ENCODE measurements around the gene TRIM51.
"Not testable (repeated sequence)": the region's sequence is repeated elsewhere in the genome, so short reads cannot be mapped to it uniquely, and the experiment has no call there.

Gene TRIM51

GRCh38 chr11:55882997-55883396 is at the start of gene TRIM51:
Gene TRIM51, plus strand, starts transcription at chr11:55883297. Its CDS starts 2,132 bp downstream, at chr11:55885429.
- not testable (repeated sequence) for DNase-seq (ENCODE audit: low read depth)

- DNase-seq (ENCODE audit: low read depth), result no peak
These were observed 44.6 kb upstream of the TRIM51 start, which contains the start of gene OR5D16 for GRCh38 chr11:55838452-55838851. Gene OR5D16, plus strand, starts transcription at chr11:55838752. Its CDS starts 0 bp downstream, at chr11:55838752.

GRCh38 chr11:55847453-55847852 is 35.6 kb upstream of the TRIM51 start:
- no peak for DNase-seq (ENCODE audit: low read depth)

- no peak for DNase-seq (ENCODE audit: low read depth)
These were observed 34.1 kb upstream of the TRIM51 start for GRCh38 chr11:55849037-55849436.

- no peak for DNase-seq (ENCODE audit: low read depth)
These were observed 31.0 kb upstream of the TRIM51 start for GRCh38 chr11:55852141-55852540.

- no peak for DNase-seq (ENCODE audit: low read depth)
These were observed 28.4 kb upstream of the TRIM51 start for GRCh38 chr11:55854704-55855103.

- not testable (repeated sequence) for DNase-seq (ENCODE audit: low read depth)
These were observed 15.7 kb upstream of the TRIM51 start for GRCh38 chr11:55867354-55867753.

- not testable (repeated sequence) for DNase-seq (ENCODE audit: low read depth)
These were observed 10.4 kb upstream of the TRIM51 start for GRCh38 chr11:55872731-55873130.

- not testable (repeated sequence) for DNase-seq (ENCODE audit: low read depth)
These were observed 10.0 kb upstream of the TRIM51 start for GRCh38 chr11:55873146-55873545.

GRCh38 chr11:55884995-55885394 is 1.9 kb downstream of the TRIM51 start:
- DNase-seq (ENCODE audit: low read depth), result not testable (repeated sequence)

GRCh38 chr11:55885481-55885880 is 2.4 kb downstream of the TRIM51 start:
- DNase-seq (ENCODE audit: low read depth), result not testable (repeated sequence)

- no peak for DNase-seq (ENCODE audit: low read depth)
These were observed 12.1 kb downstream of the TRIM51 start for GRCh38 chr11:55895216-55895615.

- DNase-seq (ENCODE audit: low read depth), result no peak
These were observed 19.2 kb downstream of the TRIM51 start for GRCh38 chr11:55902308-55902707.

- no peak for DNase-seq (ENCODE audit: low read depth)
These were observed 31.4 kb downstream of the TRIM51 start, which contains the start of gene OR5W2 for GRCh38 chr11:55914482-55914881. Gene OR5W2, minus strand, starts transcription at chr11:55914582. Its CDS starts 0 bp downstream, at chr11:55914582.

GRCh38 chr11:55920537-55920936 is 37.4 kb downstream of the TRIM51 start:
- DNase-seq (ENCODE audit: low read depth), result no peak

- no peak for DNase-seq (ENCODE audit: low read depth)
These were observed 53.2 kb downstream of the TRIM51 start, which contains the start of gene OR5I1 for GRCh38 chr11:55936300-55936699. Gene OR5I1, minus strand, starts transcription at chr11:55936400. Its CDS starts 0 bp downstream, at chr11:55936400.

All from iris pigment epithelial cell (primary cell).